ENCODE results near the gene DENND4A.

DENND4A gene

GRCh38 chr15:65690778-65691177 lies 101.3 kb downstream of the DENND4A start:
- TF ChIP-seq ZNF565 (CRISPR knock-in tag; conservative IDR thresholded peaks at IDR 0.05; ENCODE audit: low read depth) (no peak), CSDC2 (CRISPR knock-in tag; IDR thresholded peaks at IDR 0.05) (no peak), TCF4 (CRISPR knock-in tag; IDR thresholded peaks at IDR 0.05; ENCODE audit: borderline replicate concordance) (no peak)
- no peak for ATAC-seq

GRCh38 chr15:65690173-65690572 lies 101.9 kb downstream of the DENND4A start:
- ATAC-seq = no peak
- TF ChIP-seq TSHZ2 (CRISPR knock-in tag; IDR thresholded peaks at IDR 0.05) = no peak
- TF ChIP-seq RARB (CRISPR knock-in tag; IDR thresholded peaks at IDR 0.05) = no peak
- no peak for TF ChIP-seq CSDC2 (CRISPR knock-in tag; IDR thresholded peaks at IDR 0.05)
- no peak for TF ChIP-seq TCF4 (CRISPR knock-in tag; IDR thresholded peaks at IDR 0.05; ENCODE audit: borderline replicate concordance)
- TF ChIP-seq CREB5 (CRISPR knock-in tag; IDR thresholded peaks at IDR 0.05; ENCODE audit: low read depth) = no peak
- TF ChIP-seq ARNTL (CRISPR knock-in tag; IDR thresholded peaks at IDR 0.05; ENCODE audit: borderline replicate concordance, low read depth) = no peak
- TF ChIP-seq ISL1 (CRISPR knock-in tag; IDR thresholded peaks at IDR 0.05) = no peak
- TF ChIP-seq ZNF565 (CRISPR knock-in tag; conservative IDR thresholded peaks at IDR 0.05; ENCODE audit: low read depth) = no peak
- TF ChIP-seq SNAI2 (CRISPR knock-in tag; IDR thresholded peaks at IDR 0.05) = no peak
- TF ChIP-seq ZNF8 (CRISPR knock-in tag; IDR thresholded peaks at IDR 0.05) = no peak
- no peak for TF ChIP-seq POU6F1 (CRISPR knock-in tag; IDR thresholded peaks at IDR 0.05; ENCODE audit: borderline replicate concordance, low read depth)
- no peak for TF ChIP-seq TOX (CRISPR knock-in tag; IDR thresholded peaks at IDR 0.05; ENCODE audit: borderline replicate concordance)
- no peak for TF ChIP-seq ZNF70 (CRISPR knock-in tag; IDR thresholded peaks at IDR 0.05)
- no peak for TF ChIP-seq PPARA (CRISPR knock-in tag; IDR thresholded peaks at IDR 0.05; ENCODE audit: borderline replicate concordance)
- TF ChIP-seq ZC3H10 (CRISPR knock-in tag; IDR thresholded peaks at IDR 0.05) = no peak

- TF ChIP-seq ZNF565 (CRISPR knock-in tag; conservative IDR thresholded peaks at IDR 0.05; ENCODE audit: low read depth) (no peak), CSDC2 (CRISPR knock-in tag; IDR thresholded peaks at IDR 0.05) (no peak), PPARA (CRISPR knock-in tag; IDR thresholded peaks at IDR 0.05; ENCODE audit: borderline replicate concordance) (no peak), BACH2 (CRISPR knock-in tag; IDR thresholded peaks at IDR 0.05; ENCODE audit: borderline replicate concordance) (no peak), GLIS3 (CRISPR knock-in tag; IDR thresholded peaks at IDR 0.05) (no peak), PATZ1 (CRISPR knock-in tag; IDR thresholded peaks at IDR 0.05; ENCODE audit: borderline replicate concordance) (no peak), TCF4 (CRISPR knock-in tag; IDR thresholded peaks at IDR 0.05; ENCODE audit: borderline replicate concordance) (no peak), OSR1 (CRISPR knock-in tag; IDR thresholded peaks at IDR 0.05) (no peak), ESRRG (CRISPR knock-in tag; IDR thresholded peaks at IDR 0.05) (no peak), POU6F1 (CRISPR knock-in tag; IDR thresholded peaks at IDR 0.05; ENCODE audit: borderline replicate concordance, low read depth) (no peak), ISL1 (CRISPR knock-in tag; IDR thresholded peaks at IDR 0.05) (no peak), TSHZ2 (CRISPR knock-in tag; IDR thresholded peaks at IDR 0.05) (no peak), ARNTL (CRISPR knock-in tag; IDR thresholded peaks at IDR 0.05; ENCODE audit: borderline replicate concordance, low read depth) (no peak), ZNF70 (CRISPR knock-in tag; IDR thresholded peaks at IDR 0.05) (no peak), ZFP3 (CRISPR knock-in tag; IDR thresholded peaks at IDR 0.05) (no peak), CREB5 (CRISPR knock-in tag; IDR thresholded peaks at IDR 0.05; ENCODE audit: low read depth) (no peak), ZFP30 (CRISPR knock-in tag; IDR thresholded peaks at IDR 0.05) (no peak), ZNF8 (CRISPR knock-in tag; IDR thresholded peaks at IDR 0.05) (no peak)
- ATAC-seq = no peak
These were observed 103.6 kb downstream of the DENND4A start for GRCh38 chr15:65688462-65688861.

All from SK-N-SH treated with all-trans-retinoic acid at 6 μM for 48 hours (cell line).